ENCODE measurements around the gene CREB5. TPM values are rescaled to one million over a fixed set of nuclear protein-coding genes. Genes with fewer than 3 reads are reported as not detected.

The CREB5 gene
- total and polyA plus RNA-seq, 2 of the 8 experiments (the other 6 are each of a cell fraction or from before 2014, with no cell fraction given) = 2.4 to 2.7 TPM

DNA sequence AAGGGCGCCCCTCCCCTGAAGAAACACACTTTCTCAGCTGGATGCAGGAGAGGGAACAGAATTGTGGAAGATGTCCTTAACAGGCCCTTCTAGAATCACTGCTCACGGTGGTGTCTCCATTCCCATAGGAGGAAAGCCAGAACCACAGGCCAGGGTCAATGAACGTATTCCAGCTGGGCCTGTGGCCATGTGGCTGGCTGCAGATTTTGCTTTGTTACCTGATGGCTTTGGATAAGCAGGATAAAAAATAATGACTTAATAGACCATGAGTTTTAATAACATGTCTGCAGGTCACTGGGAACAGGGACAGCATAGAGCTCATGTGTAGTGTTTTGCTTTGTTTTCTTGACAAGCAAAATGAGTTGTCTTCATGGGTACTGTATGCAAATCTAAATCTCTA lies 335.5 kb downstream of the CREB5 start:
- Histone ChIP-seq H3K9ac (replicated peaks in 1 of 4; ENCODE audit: extremely low read depth in 1 of 4, low read depth in 3 of 4, low read length in 3 of 4) (no peak overlapping the region), H2BK20ac (ENCODE audit: low read length) (no peak overlapping the region), H3K56ac (replicated peaks; ENCODE audit: insufficient read length, low read depth, low read length) (no peak overlapping the region), H2BK5ac (ENCODE audit: low read depth, low read length) (no peak overlapping the region), H3K79me1 (ENCODE audit: low read depth, low read length) (no peaks in the 10 kb centered on the region), H4K5ac (ENCODE audit: insufficient read length, low read depth, low read length) (no peak overlapping the region), H3K14ac (ENCODE audit: insufficient read length) (no peak overlapping the region), H2BK12ac (ENCODE audit: low read depth, low read length) (no peak overlapping the region), H3K4me3 (ENCODE audit: extremely low read depth in 1 of 4, insufficient read depth in 2 of 4, low read depth in 3 of 4, low read length in 4 of 4) (no peak overlapping the region), H4K8ac (ENCODE audit: extremely low read depth, insufficient read depth, low read length) (no peak overlapping the region), H3K79me2 (ENCODE audit: control insufficient read depth in 1 of 2, insufficient read depth in 2 of 2, low read length in 2 of 2) (no peaks in the 10 kb centered on the region), H3K9me3 (ENCODE audit: insufficient read depth in 2 of 2, low read depth in 1 of 2, low read length in 1 of 2) (no peaks in the 10 kb centered on the region), H3K27me3 (replicated peaks in 1 of 4; ENCODE audit: control insufficient read depth in 3 of 4, extremely low read depth in 1 of 4, insufficient read depth in 3 of 4, low read length in 3 of 4) (no peaks in the 10 kb centered on the region; a peak in 1 of 7 replicates), H4K20me1 (replicated peaks in 1 of 2; ENCODE audit: control insufficient read depth in 1 of 2, insufficient read depth in 2 of 2, low read length in 2 of 2) (no peaks in the 10 kb centered on the region), H3K18ac (ENCODE audit: extremely low read depth, low read length) (no peak overlapping the region), H2BK120ac (replicated peaks; ENCODE audit: low read depth, low read length) (no peak overlapping the region), H2AK5ac (ENCODE audit: low read depth, low read length) (no peak overlapping the region), H3K4me2 (ENCODE audit: insufficient read depth in 1 of 2, low read depth in 2 of 2, low read length in 2 of 2) (no peak overlapping the region), H2BK15ac (ENCODE audit: low read length) (no peak overlapping the region), H3K27ac (ENCODE audit: low read depth, low read length) (no peak overlapping the region), H3K23ac (ENCODE audit: insufficient read length) (no peak overlapping the region), H3K23me2 (ENCODE audit: low read depth, low read length) (no peaks in the 10 kb centered on the region), H3K4ac (replicated peaks; ENCODE audit: insufficient read length, low read depth, low read length) (no peak overlapping the region), H3K36me3 (ENCODE audit: control insufficient read depth in 2 of 4, insufficient read depth in 4 of 4, low read length in 3 of 4) (no peaks in the 10 kb centered on the region), H3K4me1 (replicated peaks in 1 of 4; ENCODE audit: control insufficient read depth in 3 of 4, insufficient read depth in 4 of 4, low read length in 3 of 4) (peaks cover 0 to 5% (median 1%) of the 10 kb centered on the region in 4 experiments; a peak in 3 of 7 replicates), H2AFZ (ENCODE audit: low read length) (no peak overlapping the region), H4K91ac (replicated peaks; ENCODE audit: insufficient read length, low read length) (no peak overlapping the region)
- DNase-seq (ENCODE audit: low read depth in 1 of 2, low spot score in 2 of 2) (no peak), FAIRE-seq (no peak)
- 79% methylated on average over 3 of the region's 3 CpGs; no CpG with 5 or more reads in 1 of the 2 experiments for WGBS, 2 experiments (ENCODE audit: extremely low coverage in 1 of 2, insufficient coverage in 1 of 2, insufficient read length in 1 of 2, insufficient replicate concordance in 2 of 2, low coverage in 1 of 2, low lambda C conversion rate in 2 of 2, missing lambda C conversion rate in 1 of 2)
- ChIA-PET CTCF (ENCODE audit: partially characterized antibody) (interaction anchor here (0.6 to 1.2 kb wide), 2 partner anchors 13 to 115 kb away, joined by 3 read pairs; no protein-coding TSS in a partner anchor), POLR2A (ENCODE audit: partially characterized antibody) (interaction anchor here (1.5 kb wide), 1 partner anchor 77 kb away, joined by 3 read pairs; no protein-coding TSS in a partner anchor)
- no peak for TF ChIP-seq SRF (IDR thresholded peaks at IDR 0.05; ENCODE audit: low read depth, low read length)
- no peak for TF ChIP-seq RFX5 (IDR thresholded peaks at IDR 0.05; ENCODE audit: borderline replicate concordance, low read depth, low read length)
- TF ChIP-seq SIX5 (IDR thresholded peaks at IDR 0.05; ENCODE audit: low read depth, low read length) = no peak
- no peak for TF ChIP-seq SIRT6 (IDR thresholded peaks at IDR 0.05; ENCODE audit: low read length)
- TF ChIP-seq, protein P1, sequence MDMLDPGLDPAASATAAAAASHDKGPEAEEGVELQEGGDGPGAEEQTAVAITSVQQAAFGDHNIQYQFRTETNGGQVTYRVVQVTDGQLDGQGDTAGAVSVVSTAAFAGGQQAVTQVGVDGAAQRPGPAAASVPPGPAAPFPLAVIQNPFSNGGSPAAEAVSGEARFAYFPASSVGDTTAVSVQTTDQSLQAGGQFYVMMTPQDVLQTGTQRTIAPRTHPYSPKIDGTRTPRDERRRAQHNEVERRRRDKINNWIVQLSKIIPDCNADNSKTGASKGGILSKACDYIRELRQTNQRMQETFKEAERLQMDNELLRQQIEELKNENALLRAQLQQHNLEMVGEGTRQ (IDR thresholded peaks at IDR 0.05; ENCODE audit: low read length) = no peak
- TF ChIP-seq NANOG (IDR thresholded peaks at IDR 0.05; ENCODE audit: insufficient read depth, low read depth, low read length, poor library complexity, severe bottlenecking) = no peak
- TF ChIP-seq SAP30 (IDR thresholded peaks at IDR 0.05; ENCODE audit: insufficient read depth, insufficient replicate concordance, low read length) = no peak
